ENCODE results near the gene CHRM1.

CHRM1 gene

GRCh38 chr11:62905296-62905695 is 15.9 kb downstream of the CHRM1 start:
- no peak for DNase-seq (ENCODE audit: low read depth, low spot score)

DNA sequence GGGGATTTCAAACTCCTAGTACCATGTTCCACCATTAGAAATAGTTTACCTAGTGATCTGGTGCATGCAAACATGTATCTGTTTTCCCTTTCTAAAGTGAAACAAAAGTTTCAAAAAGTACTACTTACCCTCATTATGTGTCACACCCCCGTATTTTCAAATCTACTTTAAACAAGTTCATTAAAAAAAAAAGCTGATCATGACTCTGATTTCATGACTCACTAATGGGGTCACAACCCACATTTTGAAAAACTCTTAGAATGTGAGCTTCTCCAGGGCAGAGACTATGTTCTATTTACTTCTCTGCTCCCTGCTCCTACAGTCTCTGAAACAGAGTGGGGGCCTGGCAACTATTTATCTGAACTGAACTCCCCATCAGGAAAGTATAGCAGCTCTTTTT is 18.2 kb downstream of the CHRM1 start:
- DNase-seq (ENCODE audit: low read depth, low spot score) = no peak

GRCh38 chr11:62898027-62898426 is 23.1 kb downstream of the CHRM1 start:
- no peak for DNase-seq (ENCODE audit: low read depth, low spot score)

DNA sequence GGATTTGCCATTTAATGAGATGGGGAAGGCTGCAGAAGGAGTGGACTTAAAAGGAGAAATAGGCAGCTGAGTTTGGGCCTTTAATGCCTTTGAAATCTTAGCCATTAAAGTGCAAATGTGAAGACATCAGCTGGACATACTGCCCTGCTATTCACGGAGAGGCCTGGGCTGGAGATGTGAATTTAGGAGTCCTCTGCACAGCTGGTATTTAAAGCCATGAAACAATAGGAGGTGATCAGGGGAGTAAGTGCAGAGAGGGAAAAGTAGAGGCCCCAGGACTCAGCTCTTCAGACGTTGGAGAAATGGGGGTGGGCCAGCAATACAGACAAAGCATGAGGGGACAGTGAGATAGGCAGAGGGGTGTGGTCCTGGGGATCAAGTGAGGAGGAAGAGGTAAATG is 23.9 kb downstream of the CHRM1 start:
- DNase-seq (ENCODE audit: low read depth, low spot score) = no peak

GRCh38 chr11:62896049-62896448 is 25.1 kb downstream of the CHRM1 start:
- DNase-seq (ENCODE audit: low read depth, low spot score) = no peak

- no peak for DNase-seq (ENCODE audit: low read depth, low spot score)
Observed at GRCh38 chr11:62895501-62895900, 25.7 kb downstream of the CHRM1 start.

GRCh38 chr11:62892077-62892922 is 28.9 kb downstream of the CHRM1 start:
- DNase-seq (ENCODE audit: low read depth, low spot score) = no peak

- no peak for DNase-seq (ENCODE audit: low read depth, low spot score)
Observed at GRCh38 chr11:62889484-62890437, 31.4 kb downstream of the CHRM1 start.

GRCh38 chr11:62889126-62889483 is 32.1 kb downstream of the CHRM1 start:
- no peak for DNase-seq (ENCODE audit: low read depth, low spot score)

GRCh38 chr11:62888406-62888805 is 32.8 kb downstream of the CHRM1 start:
- no peak for DNase-seq (ENCODE audit: low read depth, low spot score)

GRCh38 chr11:62885137-62885750 is 35.9 kb downstream of the CHRM1 start:
- DNase-seq (ENCODE audit: low read depth, low spot score) = no peak

- DNase-seq (ENCODE audit: low read depth, low spot score) = no peak
Observed at GRCh38 chr11:62883673-62884072, 37.5 kb downstream of the CHRM1 start.

- no peak for DNase-seq (ENCODE audit: low read depth, low spot score)
Observed at GRCh38 chr11:62882788-62883501, 38.2 kb downstream of the CHRM1 start.

DNA sequence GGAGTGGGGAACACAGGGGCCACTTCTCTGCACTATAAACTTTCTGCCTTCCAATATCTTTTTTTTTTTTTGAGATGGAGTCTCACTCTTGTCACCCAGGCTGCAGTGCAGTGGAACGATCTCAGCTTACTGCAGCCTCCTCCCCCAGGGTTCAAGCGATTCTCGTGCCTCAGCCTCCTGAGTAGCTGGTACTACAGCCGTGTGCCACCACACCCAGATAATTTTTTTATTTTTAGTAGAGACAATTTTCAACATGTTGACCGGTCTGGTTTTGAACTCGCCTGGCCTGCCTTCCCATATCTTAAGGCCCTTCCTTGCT is 38.8 kb downstream of the CHRM1 start:
- DNase-seq (ENCODE audit: low read depth, low spot score) = no peak

DNA sequence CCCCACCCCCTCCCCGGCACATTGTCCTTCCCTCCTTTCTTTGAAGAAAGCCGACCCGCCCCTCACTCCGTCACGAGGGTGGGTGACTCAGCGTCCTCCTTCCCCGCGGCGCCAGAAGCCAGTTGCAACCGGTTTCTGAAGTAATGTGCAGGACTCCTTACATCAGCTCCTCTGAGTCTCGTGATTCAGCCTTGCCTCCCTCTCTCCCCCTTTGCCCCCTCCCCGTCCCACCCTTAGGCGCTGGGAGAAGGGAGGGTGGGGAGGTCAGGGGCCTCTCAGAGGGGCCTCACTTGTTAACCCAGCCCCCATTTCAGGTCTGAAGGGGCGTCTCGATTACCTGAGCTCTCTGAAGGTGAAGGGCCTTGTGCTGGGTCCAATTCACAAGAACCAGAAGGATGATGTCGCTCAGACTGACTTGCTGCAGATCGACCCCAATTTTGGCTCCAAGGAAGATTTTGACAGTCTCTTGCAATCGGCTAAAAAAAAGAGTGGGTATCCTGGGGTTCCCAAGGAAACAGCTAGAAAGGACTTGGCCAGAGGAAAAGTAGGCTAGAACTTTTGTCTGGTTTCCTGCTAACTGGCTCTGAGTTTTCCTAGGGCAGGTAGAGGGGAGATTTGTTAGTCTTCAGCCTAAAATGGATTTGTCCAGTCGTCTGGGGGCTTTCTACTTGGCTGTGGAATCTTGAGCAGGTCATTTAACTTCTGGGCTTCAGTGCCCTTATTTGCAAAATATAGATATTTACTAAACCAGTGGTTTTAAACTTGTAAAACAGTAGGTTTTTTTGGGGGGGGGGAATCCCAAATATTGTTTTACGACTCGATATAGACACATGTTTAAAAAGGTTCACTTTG is 39.4 kb downstream of the CHRM1 start:
- no peak for DNase-seq (ENCODE audit: low read depth, low spot score)

GRCh38 chr11:62880803-62881578 is 40.2 kb downstream of the CHRM1 start, which contains the start of gene SLC3A2:
Gene SLC3A2 (plus strand): TSS chr11:62880896. CDS start chr11:62881024, 128 bp downstream.
- no peak for DNase-seq (ENCODE audit: low read depth, low spot score)

DNA sequence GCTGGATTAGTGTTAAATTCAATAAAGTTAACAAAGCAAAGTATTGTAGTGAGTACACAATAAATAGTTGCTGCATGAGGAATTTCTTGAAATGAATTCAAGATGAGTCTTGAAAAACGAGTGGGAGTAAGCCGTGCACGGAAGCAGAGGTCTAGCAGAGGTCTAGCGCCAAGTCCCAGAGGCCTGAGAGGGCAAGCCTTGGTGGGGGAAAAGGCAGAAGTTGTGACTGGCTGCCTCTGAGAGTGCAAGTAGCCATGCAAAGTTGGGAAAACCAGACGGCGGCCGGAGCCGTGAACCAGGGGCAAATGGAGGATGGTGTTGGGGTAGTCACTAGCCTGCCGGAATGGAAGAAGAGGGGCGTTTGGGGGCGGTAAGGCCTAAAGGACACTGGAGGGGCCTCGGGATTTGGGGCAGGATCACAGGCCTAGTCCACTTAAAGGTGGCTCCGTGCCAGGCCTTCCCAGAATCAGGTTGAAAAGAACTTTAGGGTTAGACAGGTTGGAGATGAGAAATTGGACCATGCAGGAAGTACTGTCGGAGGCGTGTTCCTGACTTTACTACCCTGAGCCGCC is 40.8 kb downstream of the CHRM1 start:
- no peak for DNase-seq (ENCODE audit: low read depth, low spot score)

DNA sequence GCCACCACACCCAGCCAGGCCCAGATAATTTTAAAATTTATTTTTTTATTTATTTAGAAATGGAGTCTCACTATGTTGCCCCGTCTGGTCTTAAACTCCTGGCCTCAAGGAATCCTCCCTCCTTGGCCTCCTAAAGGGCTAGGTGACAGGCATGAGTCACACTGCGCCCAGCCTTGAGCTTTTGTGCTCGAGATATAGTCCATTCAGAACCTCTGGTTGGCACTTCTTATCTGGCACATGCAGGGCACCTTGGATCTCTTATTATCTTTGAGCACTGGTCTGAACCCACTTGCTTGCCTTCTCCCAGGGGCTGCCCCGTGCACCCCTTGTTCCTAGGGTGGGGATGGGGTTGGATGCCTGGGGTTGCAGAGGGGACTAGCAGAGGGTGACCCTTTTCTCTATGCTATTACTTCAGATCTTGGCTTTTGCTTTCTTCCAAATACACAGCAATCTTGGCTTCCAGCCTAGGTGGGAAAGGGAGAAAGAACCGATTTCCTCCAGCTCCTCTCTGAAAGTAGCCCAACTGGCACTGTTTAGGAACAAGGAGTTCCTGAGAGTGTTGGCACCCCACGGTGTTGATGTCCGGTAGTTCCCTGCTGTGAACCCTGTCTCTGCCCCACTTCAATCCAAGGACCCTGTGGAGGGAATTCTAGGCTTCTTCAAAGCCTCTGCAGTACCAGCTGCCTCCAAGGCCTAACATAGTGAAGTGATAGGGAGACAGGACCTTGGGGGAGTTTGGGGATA is 41.8 kb downstream of the CHRM1 start:
- no peak for DNase-seq (ENCODE audit: low read depth, low spot score)

- no peak for DNase-seq (ENCODE audit: low read depth, low spot score)
Observed at GRCh38 chr11:62876712-62877111, 44.5 kb downstream of the CHRM1 start.

Data from iPS DF 19.7 (cell line).